GM20000 (cell line): Measurements from ENCODE around the gene HSPA1B.
"Not testable (repeated sequence)": the region's sequence is repeated elsewhere in the genome, so short reads cannot be mapped to it uniquely, and the experiment has no call there.

Experiments
- DNase-seq: peaks from one replicate; pipeline ENCODE4 v3.0.0; 2012; ENCODE audit warnings: low spot score
- CTCF ChIP-seq: IDR thresholded peaks from 2 replicates; pipeline ENCODE4 v1.5.1; 2012; ENCODE audit warnings: mild to moderate bottlenecking, control low read depth; ENCODE audit errors: extremely low read depth, missing control alignments

The HSPA1B gene

GRCh38 chr6:31838968-31839367 lies 11.4 kb downstream of the HSPA1B start:
- TF ChIP-seq CTCF: no peak
- DNase-seq: no peak

GRCh38 chr6:31839779-31840126 lies 12.2 kb downstream of the HSPA1B start:
- DNase-seq: not testable (repeated sequence)

GRCh38 chr6:31842053-31842452 lies 14.5 kb downstream of the HSPA1B start:
- TF ChIP-seq CTCF: no peak

GRCh38 chr6:31844507-31844906 lies 17.0 kb downstream of the HSPA1B start:
- DNase-seq: no peak
- TF ChIP-seq CTCF: no peak

More at GRCh38 chr6:31842053-31842452, 14.5 kb downstream of the HSPA1B start:
- DNase-seq: no peak

GRCh38 chr6:31847276-31847978 lies 19.9 kb downstream of the HSPA1B start:
- no peak for TF ChIP-seq CTCF
- DNase-seq: no peak

- DNase-seq: no peak
- TF ChIP-seq CTCF: no peak
Observed at GRCh38 chr6:31850765-31851484, 23.4 kb downstream of the HSPA1B start.

GRCh38 chr6:31851485-31851832 lies 23.9 kb downstream of the HSPA1B start:
- TF ChIP-seq CTCF: no peak
- no peak for DNase-seq

GRCh38 chr6:31851980-31852718 lies 24.6 kb downstream of the HSPA1B start:
- DNase-seq: not testable (repeated sequence)

- not testable (repeated sequence) for DNase-seq
Observed at GRCh38 chr6:31857774-31858173, 30.2 kb downstream of the HSPA1B start.
